Measurements from ENCODE around the gene TEKT3.

Gene TEKT3

DNA sequence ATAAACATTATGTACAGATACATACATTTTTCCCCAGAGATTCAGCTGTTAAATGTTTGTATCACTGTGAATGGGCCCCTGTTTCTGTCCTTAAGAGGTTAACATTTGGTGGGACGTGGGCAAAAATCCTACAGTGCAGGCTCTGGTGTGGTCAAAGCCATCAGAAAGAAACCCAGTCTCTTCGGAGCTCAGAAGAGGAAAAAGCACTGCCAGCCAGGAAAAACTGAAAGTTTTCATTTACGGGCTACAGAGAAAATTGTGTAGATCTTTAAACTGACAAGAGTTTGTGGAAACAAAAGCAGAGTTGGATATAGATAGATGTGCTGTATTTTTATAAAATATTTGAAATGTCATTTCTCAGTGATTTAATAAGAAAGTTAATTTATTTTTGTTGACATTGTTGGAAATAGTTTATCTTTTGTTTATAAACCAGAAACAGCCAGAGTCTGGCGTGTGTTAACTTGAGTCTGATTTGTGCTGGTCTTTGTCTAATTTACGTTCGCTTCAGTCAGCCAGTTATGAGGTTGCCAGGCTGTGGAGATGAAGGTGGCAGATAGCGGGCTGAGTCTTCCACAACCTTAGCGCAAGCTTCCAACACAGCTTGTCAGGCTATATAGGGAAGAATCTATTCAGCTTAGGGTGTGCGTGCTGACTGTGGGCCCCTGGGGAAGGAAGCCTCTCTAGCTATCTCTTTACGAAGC is 9.5 kb upstream of the TEKT3 start:
- DNase-seq (ENCODE audit: low read depth in 3 of 3) = no peak

DNA sequence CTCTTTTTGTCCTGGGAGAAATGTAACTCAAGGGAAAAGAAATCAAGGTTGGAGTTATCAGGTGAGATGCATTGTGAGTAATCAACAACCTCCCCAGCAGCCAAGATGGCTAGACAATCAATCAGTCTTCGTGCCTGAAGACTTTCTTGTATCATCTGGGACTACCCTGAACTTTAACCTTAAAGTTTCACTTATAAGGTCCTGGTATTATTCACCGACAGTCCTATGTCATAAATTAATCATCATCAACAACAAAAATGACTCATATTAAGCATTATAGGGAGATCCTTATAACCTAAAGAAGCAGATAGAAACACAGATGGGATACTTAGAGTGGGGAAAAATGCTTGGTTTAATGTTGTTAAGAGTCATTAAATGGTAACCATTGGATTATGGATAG is 7.7 kb upstream of the TEKT3 start:
- DNase-seq (ENCODE audit: low read depth in 3 of 3) = no peak

DNA sequence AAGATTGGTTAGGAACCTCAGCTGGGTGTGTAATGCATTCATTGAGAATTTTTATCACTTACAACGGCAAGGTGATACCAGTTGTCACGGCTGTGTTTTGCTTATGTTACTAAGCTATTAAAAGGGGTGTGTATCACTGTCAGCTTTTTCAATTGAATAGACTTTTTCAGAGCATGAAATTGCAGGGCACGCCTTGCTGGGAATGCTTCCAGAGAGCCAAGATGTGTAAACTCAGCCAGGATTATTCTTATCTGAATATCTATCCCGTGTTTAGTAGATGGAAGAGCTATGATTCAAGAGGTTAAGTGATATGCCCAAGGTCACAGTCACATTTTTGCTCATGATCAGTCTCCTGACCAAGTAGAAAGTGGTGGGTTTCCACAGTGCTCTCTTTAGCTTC is 6.6 kb upstream of the TEKT3 start:
- no peak for DNase-seq (ENCODE audit: low read depth in 3 of 3)

DNA sequence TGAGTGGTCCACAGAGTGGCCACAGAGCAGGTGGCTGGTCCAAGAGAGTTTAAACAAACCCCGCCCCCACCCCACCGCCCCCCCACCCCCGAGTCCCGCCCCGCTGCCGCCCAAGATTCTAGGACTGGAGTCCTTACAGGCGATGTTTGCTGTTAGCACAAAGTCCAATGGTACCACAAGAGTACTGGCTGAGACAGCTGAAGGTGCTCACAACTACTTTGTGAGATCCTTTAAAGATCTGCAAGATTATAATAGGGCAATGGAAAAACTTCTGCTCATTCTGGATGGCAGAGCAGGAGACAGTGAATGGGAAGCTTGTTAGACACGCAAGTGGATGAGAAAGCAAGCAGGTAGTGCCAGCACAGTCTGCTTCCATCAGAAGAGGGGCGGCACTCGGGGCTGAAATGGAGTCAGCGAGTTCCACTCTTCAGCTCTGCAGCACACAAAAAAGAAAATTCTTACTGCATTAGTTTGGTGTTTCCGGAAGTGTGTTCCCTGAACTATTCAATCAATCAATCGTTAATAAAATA is 4.7 kb upstream of the TEKT3 start:
- no peak for DNase-seq (ENCODE audit: low read depth in 3 of 3)

GRCh38 chr17:15343749-15344148 is 2.4 kb upstream of the TEKT3 start:
- DNase-seq (ENCODE audit: low read depth in 3 of 3) = no peak

GRCh38 chr17:15342460-15342859 is 1.1 kb upstream of the TEKT3 start:
- no peak for DNase-seq (ENCODE audit: low read depth in 3 of 3)

DNA sequence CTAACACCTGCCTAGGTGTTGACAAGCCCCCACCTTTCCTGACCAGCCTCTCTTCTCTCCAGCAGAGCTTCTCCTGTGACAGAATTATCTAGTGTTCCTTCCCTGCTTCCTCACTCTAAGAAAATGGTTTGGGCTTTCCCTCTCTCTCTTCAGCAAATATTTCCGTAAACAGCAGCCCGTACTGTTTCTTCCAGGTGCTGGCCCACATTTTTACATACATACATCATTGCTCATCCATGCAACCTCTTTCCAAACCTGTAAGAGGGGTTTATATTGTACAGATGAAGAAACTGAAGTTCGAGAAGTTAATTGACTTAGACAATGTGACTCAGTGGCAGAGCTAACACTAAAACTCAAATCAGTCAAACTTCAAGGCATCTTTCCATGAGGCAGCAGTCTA is 569 bp upstream of the TEKT3 start:
- no peak for DNase-seq (ENCODE audit: low read depth in 3 of 3)

DNA sequence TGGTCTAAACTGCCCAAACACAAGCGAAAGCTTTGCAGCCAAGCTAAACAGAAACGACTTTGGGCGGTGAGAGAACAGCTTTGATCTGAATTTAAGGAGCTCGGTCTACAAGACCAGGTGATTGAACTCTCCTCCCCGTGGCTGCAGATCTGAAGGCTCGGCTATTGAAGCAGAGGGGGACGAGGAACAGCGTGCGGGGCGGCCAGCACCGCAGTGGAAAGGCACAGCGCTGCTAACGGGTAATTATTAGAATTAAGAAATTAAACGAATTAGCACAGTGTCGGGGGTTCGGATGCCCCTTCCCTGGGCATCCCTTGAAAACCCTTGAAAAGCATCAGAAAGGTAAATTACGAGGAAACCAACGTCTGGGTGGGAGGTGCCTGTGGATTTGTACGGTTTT is 431 bp downstream of the TEKT3 start:
- DNase-seq (ENCODE audit: low read depth in 3 of 3) = no peak

GRCh38 chr17:15335446-15335845 is 6.0 kb downstream of the TEKT3 start:
- no peak for DNase-seq (ENCODE audit: low read depth in 3 of 3)

DNA sequence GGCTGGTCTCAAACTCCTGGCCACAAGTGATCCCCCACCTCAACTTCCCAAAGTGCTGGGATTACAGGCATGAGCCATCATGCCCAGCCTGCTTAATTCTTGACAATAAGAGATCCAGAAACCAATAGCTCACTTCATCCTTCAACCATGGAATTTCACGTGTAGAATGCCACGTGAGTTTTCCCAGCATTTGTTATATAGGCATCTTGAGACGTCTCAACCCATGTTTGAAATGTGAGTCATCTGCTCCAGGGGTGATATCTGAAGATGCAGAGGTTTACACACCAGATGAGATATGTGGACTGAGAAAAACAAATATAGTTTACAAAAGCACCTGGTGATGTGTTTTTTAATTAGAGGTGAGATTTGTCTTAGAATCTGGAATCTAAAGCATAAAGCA is 7.1 kb downstream of the TEKT3 start:
- DNase-seq (ENCODE audit: low read depth in 3 of 3) = no peak

DNA sequence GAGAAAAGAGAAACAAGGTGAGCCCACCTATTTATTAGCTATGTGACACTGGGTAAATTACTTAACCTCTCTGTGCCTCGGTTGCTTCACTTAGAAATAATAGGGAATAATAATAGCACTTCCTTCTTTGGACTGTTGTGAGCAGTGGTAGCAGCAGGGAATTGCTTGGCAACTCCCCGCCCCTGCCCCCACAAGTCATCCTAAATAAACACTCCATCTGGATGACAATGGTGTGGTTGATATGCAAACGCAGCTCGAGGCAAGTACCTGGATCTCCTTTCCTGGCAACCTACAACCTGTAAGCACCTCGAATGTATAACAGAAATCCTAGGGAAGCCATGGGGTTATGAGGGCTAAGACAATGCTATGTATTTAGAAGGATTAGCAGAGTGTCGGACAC is 9.1 kb downstream of the TEKT3 start:
- DNase-seq (ENCODE audit: low read depth in 3 of 3) = no peak

DNA sequence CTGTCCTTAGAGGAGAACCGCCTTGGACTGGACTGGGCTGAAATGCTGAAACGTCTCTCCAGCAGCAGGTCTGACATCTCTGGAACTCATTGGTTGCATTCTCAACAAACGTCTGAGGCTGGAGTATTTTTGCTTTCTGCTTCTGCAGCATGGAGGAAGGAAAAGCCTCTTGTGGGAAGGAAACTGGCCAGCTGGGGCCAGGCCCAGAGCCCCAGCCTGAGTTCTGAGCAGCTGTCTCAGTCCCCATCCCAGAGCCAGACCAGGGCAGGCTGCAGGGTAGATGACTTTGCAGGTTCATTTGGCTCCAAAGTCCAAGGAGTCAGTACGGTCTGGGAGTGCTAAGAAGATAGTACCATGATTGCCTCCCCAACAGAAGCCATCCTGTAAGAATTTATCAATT is 18.3 kb downstream of the TEKT3 start:
- DNase-seq (ENCODE audit: low read depth in 3 of 3) = no peak

GRCh38 chr17:15321556-15322251 is 19.7 kb downstream of the TEKT3 start:
- DNase-seq (ENCODE audit: low read depth in 3 of 3) = no peak

DNA sequence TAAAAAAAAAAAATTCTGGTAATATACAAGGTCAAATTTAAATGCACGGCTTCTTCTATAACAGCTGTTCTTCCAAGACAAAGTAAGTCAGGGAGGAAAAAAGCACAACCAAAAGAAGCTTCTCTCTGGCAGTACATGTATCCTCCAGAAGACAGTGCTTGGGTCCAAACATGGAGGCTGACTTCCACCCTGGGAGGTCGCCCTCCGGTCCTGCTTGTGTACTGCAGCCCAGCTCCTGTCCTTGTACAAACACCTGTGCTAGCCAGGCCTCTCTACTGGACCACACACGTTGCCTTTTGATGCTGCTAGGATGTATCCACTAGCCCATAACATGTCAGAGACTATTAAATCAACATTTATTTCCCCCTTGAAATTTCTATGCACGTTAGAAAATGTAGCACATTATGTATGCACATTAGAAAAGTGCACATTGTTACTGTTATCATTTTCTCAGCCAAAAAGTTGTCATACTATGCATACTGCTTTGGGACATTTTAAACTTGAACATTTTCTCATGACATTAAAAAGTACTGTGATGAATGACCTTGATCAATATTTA is 21.9 kb downstream of the TEKT3 start:
- no peak for DNase-seq (ENCODE audit: low read depth in 3 of 3)

GRCh38 chr17:15311996-15312395 is 29.4 kb downstream of the TEKT3 start:
- no peak for DNase-seq (ENCODE audit: low read depth in 3 of 3)

DNA sequence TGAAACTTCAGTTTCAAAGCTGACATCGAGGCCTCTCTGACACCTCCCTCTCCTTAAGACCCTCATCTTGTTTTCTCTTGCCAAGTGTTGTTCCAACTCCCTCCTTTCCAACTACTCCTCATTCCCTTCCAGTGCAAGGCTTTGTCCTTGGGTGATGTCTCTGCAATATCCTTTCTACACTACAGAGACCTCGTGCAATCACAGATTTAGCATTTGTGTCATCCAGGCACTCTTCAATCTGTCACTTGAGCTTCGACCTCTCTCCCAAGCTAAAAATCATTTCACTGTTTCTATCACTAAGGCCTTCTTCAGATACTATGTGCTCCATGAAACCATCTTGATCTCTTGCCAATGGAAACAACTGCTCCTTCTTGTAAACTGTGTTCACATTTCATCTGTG is 31.6 kb downstream of the TEKT3 start:
- DNase-seq (ENCODE audit: low read depth in 3 of 3) = no peak

DNA sequence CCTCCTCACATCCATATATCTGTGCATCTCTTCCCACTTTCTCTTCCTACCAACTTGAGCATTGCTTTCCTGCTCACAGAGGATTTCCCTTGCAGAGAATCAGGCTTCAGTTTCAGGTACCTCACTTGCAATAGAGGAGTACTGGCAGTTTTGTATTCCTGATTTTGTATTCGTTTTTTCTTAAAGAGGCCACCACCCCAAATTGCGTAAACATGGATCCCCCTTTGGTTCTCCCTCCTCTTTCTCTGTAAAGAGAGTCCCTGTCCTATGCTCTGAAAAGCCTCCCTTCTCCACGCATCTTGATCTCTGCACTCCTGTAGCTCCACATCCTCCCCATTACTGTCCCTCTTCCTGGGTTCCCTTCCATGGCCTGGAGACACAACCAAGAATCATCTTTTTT is 32.2 kb downstream of the TEKT3 start:
- DNase-seq (ENCODE audit: low read depth in 3 of 3) = no peak

- no peak for DNase-seq (ENCODE audit: low read depth in 3 of 3)
These were observed 32.6 kb downstream of the TEKT3 start for GRCh38 chr17:15308758-15309157.

DNA sequence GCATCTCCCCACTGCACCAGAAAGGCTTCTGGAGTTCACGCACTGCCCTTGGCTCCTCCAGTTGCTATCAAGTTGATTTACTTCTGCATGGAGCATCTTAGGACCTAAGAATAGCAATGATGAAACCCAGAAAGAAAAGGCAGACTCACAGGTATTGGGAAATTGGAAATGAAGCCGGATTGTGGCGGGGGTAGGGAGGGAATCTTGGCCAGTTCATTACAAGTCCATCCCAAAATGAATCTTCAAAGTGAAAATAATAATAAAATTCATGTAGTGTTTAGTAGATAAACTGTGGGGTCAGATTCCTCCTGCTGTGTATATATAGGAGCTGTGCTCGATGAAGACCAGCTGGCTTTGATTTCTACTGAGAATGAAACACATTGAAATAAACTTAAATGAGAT is 33.7 kb downstream of the TEKT3 start:
- no peak for DNase-seq (ENCODE audit: low read depth in 3 of 3)

DNA sequence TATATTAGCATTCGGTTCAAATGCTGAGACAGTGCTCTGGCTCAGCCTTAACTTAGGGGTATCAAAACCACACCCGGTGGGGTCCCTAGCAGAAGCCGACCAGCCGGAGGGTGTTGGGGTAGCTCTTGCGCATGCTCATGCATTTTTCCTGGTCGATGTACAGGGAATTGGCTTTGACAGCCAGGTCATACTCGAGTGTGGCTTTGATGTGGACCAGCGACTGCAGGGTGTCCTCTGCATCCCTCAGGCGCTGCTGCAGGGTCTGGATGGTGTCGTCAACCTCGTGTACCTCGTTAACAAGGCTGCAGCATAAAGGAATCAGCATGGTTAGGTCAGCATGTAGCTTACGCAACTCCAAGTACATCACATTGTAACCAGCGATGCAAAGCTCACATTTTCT is 37.5 kb downstream of the TEKT3 start:
- DNase-seq (ENCODE audit: low read depth in 3 of 3) = no peak

DNA sequence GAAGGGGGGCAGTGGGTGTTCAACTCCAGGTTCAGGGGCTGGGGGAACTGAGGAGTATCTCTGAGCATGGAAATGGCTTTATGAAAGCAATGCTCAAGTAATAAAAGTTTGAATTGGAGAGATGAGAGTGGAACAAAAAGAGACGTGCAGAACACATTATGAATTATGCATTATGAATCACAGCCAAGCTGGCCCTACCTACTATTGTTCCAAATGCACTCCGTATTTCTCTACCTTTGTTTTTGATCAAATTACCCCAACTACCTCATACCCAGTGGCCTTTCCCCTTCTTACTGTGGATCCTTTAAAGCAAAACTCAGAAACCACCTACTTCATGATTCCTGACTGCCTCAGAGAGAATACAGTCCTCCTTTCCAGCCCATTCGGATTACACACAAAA is 38.1 kb downstream of the TEKT3 start:
- DNase-seq (ENCODE audit: low read depth in 3 of 3) = no peak

- no peak for DNase-seq (ENCODE audit: low read depth in 3 of 3)
These were observed 39.6 kb downstream of the TEKT3 start for GRCh38 chr17:15301845-15302244.

DNA sequence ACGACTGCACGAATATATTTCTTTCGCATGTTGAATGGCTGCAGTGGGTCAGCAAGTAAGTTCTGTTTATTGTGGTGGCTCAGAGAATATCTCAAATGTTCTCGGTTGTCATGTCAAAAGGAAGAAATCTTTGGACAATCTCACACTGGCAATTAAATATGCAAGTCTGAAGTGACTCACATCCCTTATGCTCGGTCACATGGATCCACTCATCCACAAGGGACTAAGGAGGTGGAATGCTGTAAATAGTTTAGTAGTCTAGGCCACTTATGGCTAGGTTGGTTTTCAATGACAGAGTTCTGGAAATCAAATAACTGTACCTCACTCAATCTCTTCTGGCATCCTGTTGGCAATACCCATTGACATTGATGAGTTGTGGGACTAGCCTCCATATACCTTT is 43.2 kb downstream of the TEKT3 start:
- no peak for DNase-seq (ENCODE audit: low read depth in 3 of 3)

All from stimulated activated CD4-positive, alpha-beta T cell treated with anti-CD3 and anti-CD28 coated beads, TNF-alpha, amount 100 ng/mL, for 24 hours (primary cell).